K562 (cell line): ENCODE measurements around the gene PHLPP2. TPM values are rescaled to one million over a fixed set of nuclear protein-coding genes. Genes with fewer than 3 reads are reported as not detected.

ENCODE experiments used
- ATAC-seq: fragments of 200-7000 bp; cut with Tn5 transposase; 3 replicates; pipeline ENCODE4 v1.9.1; 2020; ENCODE audit warnings: moderate library complexity
- BruUV-seq: library from RNA; stranded (reverse); fragments of 400-500 nt; replicated peaks from 2 replicates; lab custom pipeline; 2021; lab: Mats Ljungman, UMichigan
- CTCF ChIA-PET: fragments of 300-600 bp; formaldehyde crosslinking; extraction: SDS; loops from one replicate; lab custom pipeline; 2021; ENCODE audit warnings: low intra/inter-chr PET ratio; lab: Yijun Ruan, JAX
- POLR2A ChIA-PET: fragments of 300-600, 350-650 bp; sonication (Branson Sonifier 250); formaldehyde crosslinking; extraction: SDS; loops from one replicate; lab custom pipeline; 2021; ENCODE audit warnings: antibody characterized with exemption, inconsistent platforms; lab: Yijun Ruan, JAX
- DNase-seq, 4 experiments: peaks; one replicate each; pipeline versions ENCODE4 v3.0.0 to v3.0.0-alpha.2; 2011 to 2018; ENCODE audit warnings: low spot score in 3 of 4, mixed read lengths in 3 of 4; ENCODE audit errors: extremely low read depth in 1 of 4
- FAIRE-seq: peaks from 2 replicates; lab custom pipeline; 2011; peaks lifted over from hg19 to GRCh38; lab: Jason Lieb, UNC
- H2AFZ ChIP-seq: 2 replicates; pipeline ENCODE4 v1.6.0; 2011; ENCODE audit warnings: low read depth, low read length, control low read depth, inconsistent platforms
- H3K27ac ChIP-seq: fragments of 200-600 bp; 3 replicates; pipeline ENCODE4 v1.8.0; 2011; ENCODE audit warnings: low read depth, mild to moderate bottlenecking, control low read depth, inconsistent platforms, low read length, moderate library complexity, mixed read lengths; ENCODE audit errors: extremely low read depth
- H3K27me3 ChIP-seq, 2 experiments: fragments of 300-600 bp in 1 of 2; 2 replicates in 1 of 2; 3 replicates in 1 of 2; pipeline versions ENCODE4 v1.6.0 to v1.8.0; 2011; ENCODE audit warnings: inconsistent platforms in 2 of 2, low read length in 2 of 2, mild to moderate bottlenecking in 1 of 2, mixed read lengths in 1 of 2, moderate library complexity in 1 of 2; ENCODE audit not compliant: control insufficient read depth in 2 of 2, insufficient read depth in 2 of 2
- H3K36me3 ChIP-seq: fragments of 300-600 bp; 3 replicates; pipeline ENCODE4 v1.8.0; 2011; ENCODE audit warnings: mild to moderate bottlenecking, low read length, inconsistent platforms; ENCODE audit not compliant: control insufficient read depth, insufficient read depth
- H3K4me1 ChIP-seq, 2 experiments: fragments of 200-600 bp in 1 of 2; replicated peaks in 1 of 2; 2 replicates in 1 of 2; 3 replicates in 1 of 2; pipeline versions ENCODE4 v1.5.1 to v1.8.0; 2011; ENCODE audit warnings: inconsistent platforms in 2 of 2, low read length in 2 of 2, mild to moderate bottlenecking in 1 of 2, mixed read lengths in 1 of 2, moderate library complexity in 1 of 2; ENCODE audit not compliant: control insufficient read depth in 2 of 2, insufficient read depth in 2 of 2
- H3K4me2 ChIP-seq: 2 replicates; pipeline ENCODE4 v1.6.1; 2011; ENCODE audit warnings: low read length, control low read depth, inconsistent platforms, mixed read lengths; ENCODE audit not compliant: insufficient read depth
- H3K4me3 ChIP-seq: fragments of 200-600 bp; sonication (generic), shearing (Covaris generic); 2 replicates; pipeline ENCODE4 v1.5.1; 2016; ENCODE audit warnings: control low read depth, inconsistent platforms
- H3K79me2 ChIP-seq: fragments of 200-600 bp; 3 replicates; pipeline ENCODE4 v1.8.0; 2011; ENCODE audit warnings: low read length, inconsistent platforms; ENCODE audit not compliant: control insufficient read depth, insufficient read depth
- H3K9ac ChIP-seq, 2 experiments: 2 replicates each; pipeline versions ENCODE4 v1.6.0 to v1.6.1; 2011; ENCODE audit warnings: low read depth in 2 of 2, low read length in 2 of 2, control low read depth in 1 of 2, inconsistent platforms in 1 of 2, mild to moderate bottlenecking in 1 of 2, mixed read lengths in 1 of 2; ENCODE audit not compliant: insufficient read depth in 1 of 2
- H3K9me1 ChIP-seq: one replicate; pipeline ENCODE4 v1.6.0; 2011; ENCODE audit warnings: inconsistent platforms, mild to moderate bottlenecking, low read length, moderate library complexity; ENCODE audit not compliant: control insufficient read depth, insufficient read depth
- H3K9me3 ChIP-seq: replicated peaks from 2 replicates; pipeline ENCODE4 v1.5.1; 2011; ENCODE audit warnings: low read depth, low read length, inconsistent platforms; ENCODE audit not compliant: control insufficient read depth, insufficient read depth
- H4K20me1 ChIP-seq: replicated peaks from 2 replicates; pipeline ENCODE4 v1.6.1; 2011; ENCODE audit warnings: low read length, inconsistent platforms, mixed read lengths; ENCODE audit not compliant: control insufficient read depth, insufficient read depth
- BACH1 ChIP-seq: fragments of 200-800 bp; sonication (Bioruptor generic); IDR thresholded peaks from 2 replicates; pipeline ENCODE4 v1.6.1; 2016; ENCODE audit warnings: missing genetic modification characterization, missing compliant biosample characterization
- POLR2A ChIP-seq: fragments of 450-650 bp; conservative IDR thresholded peaks from 2 replicates; pipeline ENCODE4 v1.6.1; 2016
- SMARCA5 ChIP-seq: fragments of 450-650 bp; IDR thresholded peaks from 2 replicates; pipeline ENCODE4 v1.6.1; 2016
- ZFP30 ChIP-seq: fragments of 250-450 bp; sonication (Bioruptor Pico); IDR thresholded peaks from 2 replicates; pipeline ENCODE4 v1.8.0; 2022; ENCODE audit warnings: moderate library complexity, mild to moderate bottlenecking, inconsistent platforms, borderline replicate concordance
- ZNF668 ChIP-seq: fragments of 250-450 bp; sonication (Bioruptor Pico); IDR thresholded peaks from 2 replicates; pipeline ENCODE4 v1.8.0; 2022; ENCODE audit warnings: mild to moderate bottlenecking, inconsistent platforms
- WGBS: fragments of 100-300 bp; shearing (Covaris generic); methylation state at CpG from one replicate; pipeline ENCODE4 v1.1.6; 2016; ENCODE audit warnings: low coverage, mixed read lengths; ENCODE audit not compliant: insufficient coverage; ENCODE audit errors: missing lambda C conversion rate; 5-methylcytosine and 5-hydroxymethylcytosine counted together
- in situ Hi-C: fragments of 300-500 bp; cut with MboI; formaldehyde crosslinking; loops from 4 replicates; pipeline ENCODE4 v1.15.0; 2018; ENCODE audit warnings: inconsistent platforms, mixed read lengths
- intact Hi-C: fragments of 100-400 bp; cut with micrococcal nuclease; formaldehyde crosslinking; loops from 2 replicates; pipeline ENCODE4 v1.14.2; 2022
- polyA plus RNA-seq, 8 experiments: library from polyadenylated mRNA; depleted of rRNA in 4 of 8; stranded (reverse) in 5 of 8; unstranded in 3 of 8; fragments of >200 nt; fragmentation: Nextera tagmentation in 2 of 8; fragmentation: Illumina TruSeq in 1 of 8; extraction: Ambion mirVana in 2 of 8; extraction: Trizol in 1 of 8; gene quantifications; 2 replicates each; pipeline versions ENCODE4 v1.2.1 to v1.2.3, GENCODE V29; 2011 to 2014; ENCODE audit warnings: inconsistent platforms in 1 of 8, missing spikeins in 1 of 8
- total RNA-seq, 7 experiments: library from RNA; depleted of rRNA in 6 of 7; stranded (reverse); fragments of >200 nt in 6 of 7; fragmentation: Illumina TruSeq in 2 of 7; extraction: Trizol in 2 of 7; gene quantifications; 2 replicates each; pipeline versions ENCODE4 v1.2.1 to v1.2.3, GENCODE V29; 2011 to 2021; ENCODE audit warnings: low replicate concordance in 1 of 7

PHLPP2 gene
- total and polyA plus RNA-seq, 9 of the 15 experiments (the other 6 are each of a cell fraction or from before 2014, with no cell fraction given): 0.60 to 7.1 (median 2.6) TPM

- Histone ChIP-seq H3K27me3 (no peaks in the 10 kb centered on the region), H3K9me3 (no peaks in the 10 kb centered on the region), H3K79me2 (no peaks in the 10 kb centered on the region)
- in situ Hi-C loops: no loop called here
- TF ChIP-seq POLR2A: no peak
- TF ChIP-seq ZNF668 (CRISPR knock-in tag): no peak
- TF ChIP-seq, all 486 proteins: peak for 0
- Histone ChIP-seq H2AFZ (no peak overlapping the region), H4K20me1 (no peaks in the 10 kb centered on the region), H3K4me1 (no peaks in the 10 kb centered on the region), H3K27ac (no peak overlapping the region), H3K9ac (no peak overlapping the region), H3K4me3 (no peak overlapping the region), H3K36me3 (peaks cover 42% of the 10 kb centered on the region; the same call in 2 of the 3 replicates), H3K4me2 (no peak overlapping the region), H3K9me1 (no peaks in the 10 kb centered on the region)
- intact Hi-C loops: no loop called here
- POLR2A ChIA-PET: interaction anchor here (0.6 to 0.7 kb wide), 2 partner anchors 12 to 252 kb away, joined by 3 read pairs; no protein-coding TSS in a partner anchor
- BruUV-seq: no TSS peak
- FAIRE-seq (no peak), DNase-seq (no peak), ATAC-seq (no peak)
- CTCF ChIA-PET: no interaction called here
- 77% methylated on average over 3 of the region's 3 CpGs for WGBS
Observed at GRCh38 chr16:71671165-71671564, 53.3 kb downstream of the PHLPP2 start.

- H3K79me2 ChIP-seq: no peaks in the 10 kb centered on the region
- POLR2A ChIA-PET: interaction anchor here (0.9 kb wide), 1 partner anchor 23 kb away, joined by 4 read pairs; no protein-coding TSS in a partner anchor
- DNase-seq (no peak), ATAC-seq (no peak), FAIRE-seq (no peak)
- H3K36me3 ChIP-seq: peaks cover 38% of the 10 kb centered on the region; the same call in 2 of the 3 replicates
- no peak overlapping the region for H3K4me2 ChIP-seq
- no peak overlapping the region for H3K27ac ChIP-seq
- no peaks in the 10 kb centered on the region for H3K4me1 ChIP-seq
- no peaks in the 10 kb centered on the region for H3K9me3 ChIP-seq
- H3K9ac ChIP-seq: no peak overlapping the region
- no peaks in the 10 kb centered on the region for H3K27me3 ChIP-seq
- intact Hi-C loops (no loop called here), in situ Hi-C loops (no loop called here)
- TF ChIP-seq BACH1 (no peak), SMARCA5 (no peak), ZFP30 (CRISPR knock-in tag) (no peak)
- no peaks in the 10 kb centered on the region for H4K20me1 ChIP-seq
- 72% methylated on average over 3 of the region's 4 CpGs for WGBS
- BruUV-seq: no TSS peak
- no peak overlapping the region for H2AFZ ChIP-seq
- H3K4me3 ChIP-seq: no peak overlapping the region
- H3K9me1 ChIP-seq: no peaks in the 10 kb centered on the region
- CTCF ChIA-PET: no interaction called here
Observed at GRCh38 chr16:71670537-71670936, 54.0 kb downstream of the PHLPP2 start.
